Endodermal cell (in vitro differentiated cells): ENCODE results near the gene CYP3A7. TPM values are rescaled to one million over a fixed set of nuclear protein-coding genes. Genes with fewer than 3 reads are reported as not detected.
"Not testable (repeated sequence)": the region's sequence is repeated elsewhere in the genome, so short reads cannot be mapped to it uniquely, and the experiment has no call there.

ENCODE experiments used
- DNase-seq: peaks from one replicate; pipeline ENCODE4 v3.0.0-alpha.2; 2017
- H3K27ac ChIP-seq: 2 replicates; pipeline ENCODE4 v1.5.1; 2013; ENCODE audit warnings: mild to moderate bottlenecking, low read depth, low read length, moderate library complexity
- H3K27me3 ChIP-seq: 2 replicates; pipeline ENCODE4 v1.6.1; 2013; ENCODE audit warnings: mild to moderate bottlenecking, low read length, moderate library complexity; ENCODE audit not compliant: insufficient read depth, control insufficient read depth, poor library complexity, severe bottlenecking
- H3K36me3 ChIP-seq: 2 replicates; pipeline ENCODE4 v1.7.0; 2013; ENCODE audit warnings: mild to moderate bottlenecking, low read length, moderate library complexity; ENCODE audit not compliant: control insufficient read depth, insufficient read depth
- H3K4me1 ChIP-seq: one replicate; pipeline ENCODE4 v1.7.0; 2013; ENCODE audit warnings: low read length; ENCODE audit not compliant: control insufficient read depth, insufficient read depth
- H3K4me3 ChIP-seq: 2 replicates; pipeline ENCODE4 v1.5.1; 2013; ENCODE audit warnings: mild to moderate bottlenecking, low read length, moderate library complexity
- H3K9ac ChIP-seq: 2 replicates; pipeline ENCODE4 v1.6.1; 2013; ENCODE audit warnings: mild to moderate bottlenecking, low read length, moderate library complexity; ENCODE audit not compliant: poor library complexity, severe bottlenecking; ENCODE audit errors: extremely low read depth
- H3K9me3 ChIP-seq: 2 replicates; pipeline ENCODE4 v1.6.1; 2013; ENCODE audit warnings: mild to moderate bottlenecking, low read length, moderate library complexity; ENCODE audit not compliant: control insufficient read depth
- H3K27ac Mint-ChIP-seq: 2 replicates; pipeline ENCODE4 v1.8.0; 2020; ENCODE audit warnings: mixed read lengths
- H3K27me3 Mint-ChIP-seq: 2 replicates; pipeline ENCODE4 v1.8.0; 2021; ENCODE audit warnings: mild to moderate bottlenecking, mixed read lengths; ENCODE audit not compliant: insufficient read depth
- H3K36me3 Mint-ChIP-seq: 2 replicates; pipeline ENCODE4 v1.8.0; 2020; ENCODE audit warnings: low read depth, mixed read lengths
- H3K4me1 Mint-ChIP-seq: 2 replicates; pipeline ENCODE4 v1.8.0; 2020; ENCODE audit warnings: mixed read lengths
- H3K4me3 Mint-ChIP-seq: 2 replicates; pipeline ENCODE4 v1.8.0; 2020; ENCODE audit warnings: mild to moderate bottlenecking, moderate library complexity, mixed read lengths
- H3K9me3 Mint-ChIP-seq: 2 replicates; pipeline ENCODE4 v1.8.0; 2020; ENCODE audit warnings: mild to moderate bottlenecking, mixed read lengths
- WGBS, 2 experiments: methylation state at CpG; one replicate each; pipeline versions ENCODE4 v1.1.5 to v1.1.7; 2013; ENCODE audit warnings: missing lambda C conversion rate in 2 of 2, mixed read lengths in 1 of 2; ENCODE audit not compliant: insufficient coverage in 1 of 2, insufficient read length in 1 of 2; 5-methylcytosine and 5-hydroxymethylcytosine counted together
- total RNA-seq, 2 donors: library from RNA; stranded (reverse); fragmentation: NEBNext Ultra II Directional in 1 of 2; extraction: Animal tissue kit (Norgen Biotek cat#: 25700) in 1 of 2; gene quantifications; 2 replicates in 1 of 2; 3 replicates in 1 of 2; pipeline ENCODE4 v1.2.1, GENCODE V29; 2021
- TF ChIP-seq, protein P1 (sequence below): fragments of 200-600 bp; sonication (generic); conservative IDR thresholded peaks from 2 replicates; pipeline ENCODE4 v1.5.0; 2021; ENCODE audit warnings: antibody characterized with exemption, mild to moderate bottlenecking

The CYP3A7 gene
- total RNA-seq, 2 donors from 2014 or later: not detected

- 90 to 98% methylated on average over 2 to 6 of the region's 6 CpGs for WGBS, 2 experiments
- Mint-ChIP-seq H3K4me1 (peaks cover 13% of the 10 kb centered on the region), H3K27me3 (peaks cover 15% of the 10 kb centered on the region)
These were observed 14.0 kb upstream of the CYP3A7 start for GRCh38 chr7:99748846-99749579.

GRCh38 chr7:99746915-99747314 is 11.9 kb upstream of the CYP3A7 start:
- not testable (repeated sequence) for H3K27ac Mint-ChIP-seq, H3K36me3 Mint-ChIP-seq, H3K9me3 ChIP-seq, H3K9ac ChIP-seq, H3K36me3 ChIP-seq, H3K4me3 ChIP-seq, H3K27me3 ChIP-seq, H3K27ac ChIP-seq, H3K4me1 ChIP-seq, H3K9me3 Mint-ChIP-seq, H3K4me3 Mint-ChIP-seq, DNase-seq
- H3K4me1 Mint-ChIP-seq: peaks cover 11% of the 10 kb centered on the region
- 94% methylated on average over 2 of the region's 3 CpGs; no CpG with 5 or more reads in 1 of the 2 experiments for WGBS, 2 experiments
- H3K27me3 Mint-ChIP-seq: peaks cover 11% of the 10 kb centered on the region

More at GRCh38 chr7:99748846-99749579, 14.0 kb upstream of the CYP3A7 start:
- no peaks in the 10 kb centered on the region for H3K9me3 ChIP-seq
- H3K4me3 Mint-ChIP-seq: no peak overlapping the region
- H3K27me3 ChIP-seq: no peaks in the 10 kb centered on the region
- peaks cover 9% of the 10 kb centered on the region for H3K9me3 Mint-ChIP-seq
- H3K27ac ChIP-seq: no peak overlapping the region
- no peaks in the 10 kb centered on the region for H3K36me3 ChIP-seq
- H3K27ac Mint-ChIP-seq: no peak overlapping the region
- no peak for DNase-seq
- no peak overlapping the region for H3K4me3 ChIP-seq
- H3K9ac ChIP-seq: no peak overlapping the region
- TF ChIP-seq, protein P1, sequence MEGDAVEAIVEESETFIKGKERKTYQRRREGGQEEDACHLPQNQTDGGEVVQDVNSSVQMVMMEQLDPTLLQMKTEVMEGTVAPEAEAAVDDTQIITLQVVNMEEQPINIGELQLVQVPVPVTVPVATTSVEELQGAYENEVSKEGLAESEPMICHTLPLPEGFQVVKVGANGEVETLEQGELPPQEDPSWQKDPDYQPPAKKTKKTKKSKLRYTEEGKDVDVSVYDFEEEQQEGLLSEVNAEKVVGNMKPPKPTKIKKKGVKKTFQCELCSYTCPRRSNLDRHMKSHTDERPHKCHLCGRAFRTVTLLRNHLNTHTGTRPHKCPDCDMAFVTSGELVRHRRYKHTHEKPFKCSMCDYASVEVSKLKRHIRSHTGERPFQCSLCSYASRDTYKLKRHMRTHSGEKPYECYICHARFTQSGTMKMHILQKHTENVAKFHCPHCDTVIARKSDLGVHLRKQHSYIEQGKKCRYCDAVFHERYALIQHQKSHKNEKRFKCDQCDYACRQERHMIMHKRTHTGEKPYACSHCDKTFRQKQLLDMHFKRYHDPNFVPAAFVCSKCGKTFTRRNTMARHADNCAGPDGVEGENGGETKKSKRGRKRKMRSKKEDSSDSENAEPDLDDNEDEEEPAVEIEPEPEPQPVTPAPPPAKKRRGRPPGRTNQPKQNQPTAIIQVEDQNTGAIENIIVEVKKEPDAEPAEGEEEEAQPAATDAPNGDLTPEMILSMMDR: no peak
- H3K36me3 Mint-ChIP-seq: no peaks in the 10 kb centered on the region
- no peaks in the 10 kb centered on the region for H3K4me1 ChIP-seq

DNA sequence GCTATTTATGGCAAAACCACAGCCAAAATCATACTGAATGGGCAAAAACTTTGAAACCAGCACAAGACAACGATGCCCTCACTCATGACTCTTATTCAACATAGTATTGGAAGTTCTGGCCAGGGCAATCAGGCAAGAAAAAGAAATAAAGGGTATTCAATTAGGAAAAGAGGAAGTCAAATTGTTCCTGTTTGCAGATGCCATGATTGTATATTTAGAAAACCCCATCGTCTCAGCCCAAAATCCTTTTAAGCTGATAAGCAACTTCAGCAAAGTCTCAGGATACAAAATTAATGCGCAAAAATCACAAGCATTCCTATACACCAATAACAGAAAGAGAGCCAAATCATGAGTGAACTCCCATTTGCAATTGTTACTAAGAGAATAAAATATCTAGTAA is 10.4 kb upstream of the CYP3A7 start:
- DNase-seq, H3K36me3 ChIP-seq, H3K4me1 ChIP-seq, H3K27ac ChIP-seq, H3K9me3 Mint-ChIP-seq, H3K9ac ChIP-seq, H3K27ac Mint-ChIP-seq, H3K36me3 Mint-ChIP-seq, H3K4me3 ChIP-seq, H3K4me3 Mint-ChIP-seq, H3K27me3 ChIP-seq, H3K4me1 Mint-ChIP-seq, H3K9me3 ChIP-seq: not testable (repeated sequence)
- WGBS, 2 experiments: 86 to 93% methylated on average over 1 to 3 of the region's 3 CpGs
- peaks cover 11% of the 10 kb centered on the region for H3K27me3 Mint-ChIP-seq

- H3K4me1 ChIP-seq: no peaks in the 10 kb centered on the region
- H3K4me1 Mint-ChIP-seq: peaks cover 5% of the 10 kb centered on the region
- WGBS, 2 experiments: 92 to 100% methylated on average over 3 to 4 of the region's 4 CpGs
These were observed 7.9 kb upstream of the CYP3A7 start for GRCh38 chr7:99742737-99743394.

More at GRCh38 chr7:99742737-99743394, 7.9 kb upstream of the CYP3A7 start:
- no peak overlapping the region for H3K27ac ChIP-seq
- no peak overlapping the region for H3K4me3 Mint-ChIP-seq
- no peak for DNase-seq
- no peak overlapping the region for H3K4me3 ChIP-seq
- no peaks in the 10 kb centered on the region for H3K27me3 ChIP-seq
- no peaks in the 10 kb centered on the region for H3K36me3 ChIP-seq
- peaks cover 9% of the 10 kb centered on the region for H3K9me3 Mint-ChIP-seq
- H3K36me3 Mint-ChIP-seq: no peaks in the 10 kb centered on the region
- no peak overlapping the region for H3K27ac Mint-ChIP-seq
- H3K27me3 Mint-ChIP-seq: peaks cover 11% of the 10 kb centered on the region
- TF ChIP-seq, protein P1: no peak
- no peak overlapping the region for H3K9ac ChIP-seq
- H3K9me3 ChIP-seq: no peaks in the 10 kb centered on the region
